DMS153 (cell line): ENCODE data around the gene CAPN11.
"Not testable (repeated sequence)": the region's sequence is repeated elsewhere in the genome, so short reads cannot be mapped to it uniquely, and the experiment has no call there.

Experiments
- DNase-seq: peaks from one replicate; lab custom pipeline; 2025; lab: John Stamatoyannopoulos, UW

CAPN11 gene

DNA sequence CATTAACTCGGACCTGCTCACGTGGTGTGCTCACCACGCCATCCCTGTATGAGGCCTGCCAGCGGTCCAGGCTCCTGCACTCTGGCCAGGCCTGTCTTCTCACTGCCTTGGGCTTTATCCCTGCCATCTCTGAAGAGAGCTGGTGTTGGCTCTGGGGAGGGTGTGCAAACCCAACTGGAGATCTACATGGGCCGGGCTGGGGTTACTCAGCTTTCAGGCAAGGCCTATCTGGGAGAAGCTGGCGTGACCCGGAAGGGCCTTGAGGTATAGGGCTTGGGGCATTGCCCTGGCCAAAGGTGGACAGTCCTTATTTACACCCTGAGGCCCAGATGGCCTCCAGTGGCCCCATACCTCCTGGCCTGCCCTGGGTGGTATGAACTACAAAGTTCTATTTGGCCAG lies 69.8 kb downstream of the CAPN11 start:
- DNase-seq = no peak

- DNase-seq = no peak
Measured at GRCh38 chr6:44228836-44229235, 70.2 kb downstream of the CAPN11 start.

- no peak for DNase-seq
Measured at GRCh38 chr6:44229376-44230033, 70.9 kb downstream of the CAPN11 start.

DNA sequence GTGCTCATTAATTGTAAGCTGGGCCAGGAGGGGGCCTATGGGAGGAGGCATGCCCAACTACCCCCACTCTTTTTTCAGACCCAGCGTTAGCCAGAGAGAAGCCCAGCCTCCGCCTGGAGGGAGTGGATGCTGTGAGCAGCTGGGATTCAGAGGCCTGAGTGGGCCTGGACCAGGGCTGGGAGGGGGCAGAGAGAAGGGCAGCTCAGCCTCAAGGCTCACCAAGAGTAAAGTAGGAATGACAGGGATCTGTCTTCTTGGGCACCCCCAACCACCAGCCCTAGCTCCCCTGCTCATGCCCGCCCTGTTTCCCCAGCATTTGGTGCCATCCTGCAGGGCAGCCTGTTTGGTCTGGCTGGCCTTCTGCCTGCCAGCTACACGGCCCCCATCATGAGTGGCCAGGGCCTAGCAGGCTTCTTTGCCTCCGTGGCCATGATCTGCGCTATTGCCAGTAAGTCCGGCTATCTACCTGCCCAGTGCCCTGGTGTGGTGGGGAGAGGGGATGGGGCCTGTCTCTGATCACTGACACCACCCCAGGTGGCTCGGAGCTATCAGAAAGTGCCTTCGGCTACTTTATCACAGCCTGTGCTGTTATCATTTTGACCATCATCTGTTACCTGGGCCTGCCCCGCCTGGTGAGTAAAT lies 71.5 kb downstream of the CAPN11 start:
- no peak for DNase-seq

- not testable (repeated sequence) for DNase-seq
Measured at GRCh38 chr6:44231426-44231825, 72.8 kb downstream of the CAPN11 start.

DNA sequence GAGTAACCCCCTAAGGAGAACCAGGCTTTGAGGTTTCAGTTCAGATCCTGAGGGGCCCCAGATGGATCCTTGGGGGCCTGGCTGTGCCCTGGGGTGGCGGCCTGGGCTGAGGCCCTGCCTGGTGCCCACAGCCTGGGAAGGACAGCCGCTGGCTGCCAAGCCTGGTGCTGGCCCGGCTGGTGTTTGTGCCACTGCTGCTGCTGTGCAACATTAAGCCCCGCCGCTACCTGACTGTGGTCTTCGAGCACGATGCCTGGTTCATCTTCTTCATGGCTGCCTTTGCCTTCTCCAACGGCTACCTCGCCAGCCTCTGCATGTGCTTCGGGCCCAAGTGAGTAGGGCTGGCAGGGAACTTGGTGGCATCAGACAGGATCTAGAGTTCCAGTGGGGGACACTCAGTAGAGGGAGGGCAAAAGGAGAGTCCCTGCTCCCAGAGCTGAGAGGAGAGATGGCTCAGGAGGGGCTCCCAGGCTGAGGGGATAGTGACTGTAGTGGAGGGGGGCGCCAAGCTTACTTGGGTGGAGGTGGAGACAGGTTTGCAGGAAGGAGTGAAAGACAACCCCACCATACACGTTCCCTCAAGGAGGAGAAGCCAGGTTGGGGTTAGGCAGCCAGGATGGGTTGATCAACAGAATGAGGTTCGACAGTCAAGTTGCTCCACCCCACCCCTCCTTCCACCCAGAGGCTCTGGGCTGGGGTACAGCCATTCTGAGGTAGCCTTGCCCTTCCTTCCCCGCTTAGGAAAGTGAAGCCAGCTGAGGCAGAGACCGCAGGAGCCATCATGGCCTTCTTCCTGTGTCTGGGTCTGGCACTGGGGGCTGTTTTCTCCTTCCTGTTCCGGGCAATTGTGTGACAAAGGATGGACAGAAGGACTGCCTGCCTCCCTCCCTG lies 74.3 kb downstream of the CAPN11 start:
- no peak for DNase-seq

DNA sequence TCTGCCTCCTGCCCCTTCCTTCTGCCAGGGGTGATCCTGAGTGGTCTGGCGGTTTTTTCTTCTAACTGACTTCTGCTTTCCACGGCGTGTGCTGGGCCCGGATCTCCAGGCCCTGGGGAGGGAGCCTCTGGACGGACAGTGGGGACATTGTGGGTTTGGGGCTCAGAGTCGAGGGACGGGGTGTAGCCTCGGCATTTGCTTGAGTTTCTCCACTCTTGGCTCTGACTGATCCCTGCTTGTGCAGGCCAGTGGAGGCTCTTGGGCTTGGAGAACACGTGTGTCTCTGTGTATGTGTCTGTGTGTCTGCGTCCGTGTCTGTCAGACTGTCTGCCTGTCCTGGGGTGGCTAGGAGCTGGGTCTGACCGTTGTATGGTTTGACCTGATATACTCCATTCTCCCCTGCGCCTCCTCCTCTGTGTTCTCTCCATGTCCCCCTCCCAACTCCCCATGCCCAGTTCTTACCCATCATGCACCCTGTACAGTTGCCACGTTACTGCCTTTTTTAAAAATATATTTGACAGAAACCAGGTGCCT lies 75.0 kb downstream of the CAPN11 start:
- DNase-seq = no peak
